HG03432 (cell line): ENCODE measurements around the gene PEAK1.
"Not testable (repeated sequence)": the region's sequence is repeated elsewhere in the genome, so short reads cannot be mapped to it uniquely, and the experiment has no call there.

Source experiments
- ATAC-seq: cut with Tn5 transposase; IDR thresholded peaks from one replicate; pipeline ENCODE4 v1.9.1; 2021; ENCODE audit warnings: mild to moderate bottlenecking, moderate library complexity; ENCODE audit not compliant: unreplicated experiment

PEAK1 gene

DNA sequence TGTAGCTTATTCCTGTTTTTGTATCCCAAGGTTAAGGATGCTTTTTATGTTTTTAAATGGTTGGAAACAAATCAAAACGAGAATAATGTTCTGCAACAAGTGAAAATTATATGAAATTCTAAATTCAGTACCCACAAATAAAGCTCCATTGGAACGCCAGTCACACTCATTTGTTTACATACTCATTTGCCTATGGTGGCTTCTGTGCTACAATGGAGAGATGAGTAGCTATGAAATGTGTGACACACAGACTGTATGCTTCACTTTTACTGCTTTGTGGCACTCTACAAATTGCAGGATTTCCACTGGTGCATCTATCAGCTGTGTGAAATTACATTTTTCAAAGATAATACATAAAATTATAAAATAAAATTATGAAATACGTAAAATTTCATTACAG is 236.8 kb downstream of the PEAK1 start:
- ATAC-seq: no peak

DNA sequence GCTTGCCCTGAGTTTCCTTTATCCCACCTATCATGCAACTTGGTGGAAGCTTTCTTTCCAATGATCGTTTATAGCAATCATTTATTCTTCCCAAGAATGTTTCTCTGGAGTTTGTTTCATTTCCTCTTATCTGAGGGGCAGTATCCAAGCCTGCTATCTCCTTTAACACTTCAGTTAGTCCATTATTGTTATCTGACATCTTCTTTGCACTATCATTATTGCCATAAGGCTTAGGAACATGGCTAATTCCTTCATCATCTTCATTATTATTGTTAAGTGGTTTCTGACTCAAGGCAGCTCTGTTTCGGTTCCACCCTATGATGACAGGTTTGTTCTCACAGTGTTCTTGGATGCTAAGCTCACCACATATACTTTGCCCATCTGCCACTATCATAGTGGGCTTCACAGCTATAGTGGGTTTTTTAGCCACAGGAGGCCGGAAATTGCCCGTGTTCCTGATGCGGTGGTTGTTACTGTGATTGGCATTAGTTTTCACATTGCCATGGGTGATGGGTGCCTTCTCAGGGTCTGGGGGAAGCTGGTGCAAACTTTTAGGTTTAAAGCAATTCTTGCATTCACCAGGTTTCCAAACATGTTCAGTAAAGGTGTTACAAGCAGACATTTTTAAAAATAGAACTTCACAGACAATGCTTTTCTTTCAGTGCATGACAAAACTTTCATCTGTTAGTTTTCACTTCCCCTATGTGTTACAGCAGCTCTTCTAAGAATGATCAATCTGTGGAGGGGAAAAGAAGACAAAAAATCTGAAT is 238.4 kb downstream of the PEAK1 start:
- peak; percentile 54 for ATAC-seq

DNA sequence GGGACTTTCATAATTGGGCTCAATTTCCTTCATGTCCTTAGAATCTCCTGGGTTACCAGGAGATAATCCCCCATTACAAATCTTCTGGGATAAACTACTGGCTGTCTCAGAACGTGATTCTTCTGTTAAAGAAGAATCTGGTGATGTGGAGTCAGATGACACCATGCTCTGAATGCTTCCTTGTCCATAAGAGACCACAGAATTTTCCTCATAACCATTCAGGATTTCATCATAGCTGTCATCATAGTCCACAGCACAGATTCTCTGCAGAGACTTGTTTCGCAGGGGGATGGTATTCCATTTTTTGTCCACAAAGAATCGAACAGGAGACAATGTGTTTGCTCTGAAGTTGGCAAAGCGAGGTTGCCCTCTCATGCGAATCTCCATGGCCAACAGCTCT is 239.1 kb downstream of the PEAK1 start:
- ATAC-seq: no peak

DNA sequence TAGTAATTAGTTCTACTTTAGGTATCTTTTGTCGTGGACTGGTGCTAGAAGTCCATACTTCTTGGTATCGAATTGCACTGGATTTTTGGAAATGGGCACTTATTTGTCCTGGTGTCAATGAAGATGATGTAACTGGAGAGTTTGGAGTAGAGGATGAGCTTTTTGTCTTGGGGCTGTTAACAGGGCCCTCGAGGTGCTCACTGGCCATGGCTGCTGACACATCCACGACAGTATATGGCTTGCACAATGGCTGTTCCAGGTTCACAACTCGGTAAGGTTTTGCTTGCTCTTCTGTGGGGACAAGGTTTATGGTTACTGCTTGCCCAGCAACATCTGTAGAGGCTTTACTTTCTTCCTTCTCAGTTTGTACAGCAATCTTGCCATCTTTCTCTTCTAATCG is 239.6 kb downstream of the PEAK1 start:
- ATAC-seq: no peak

DNA sequence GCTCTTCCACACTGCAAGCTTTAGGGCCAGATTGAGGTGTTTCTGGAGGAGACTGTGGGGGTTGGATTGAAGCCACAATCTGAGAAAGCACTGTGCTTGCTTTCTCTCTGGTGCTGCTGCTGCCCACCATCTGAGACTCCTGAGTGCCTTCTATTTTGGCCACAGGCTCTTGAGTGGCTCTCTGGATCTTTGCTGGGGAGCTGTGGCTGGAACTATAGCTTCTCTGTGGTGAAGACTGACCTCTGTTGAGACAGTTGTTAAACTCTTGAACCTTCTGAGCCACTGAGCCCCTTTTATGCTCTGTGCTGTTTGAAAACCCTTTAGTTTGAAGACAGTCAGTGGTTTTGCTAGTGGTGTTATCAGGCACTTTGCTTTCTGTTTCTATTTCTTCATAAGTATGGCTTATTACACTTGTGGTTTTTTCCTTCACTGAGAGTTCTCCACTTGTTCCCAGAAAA is 240.3 kb downstream of the PEAK1 start:
- ATAC-seq: peak; percentile 60

DNA sequence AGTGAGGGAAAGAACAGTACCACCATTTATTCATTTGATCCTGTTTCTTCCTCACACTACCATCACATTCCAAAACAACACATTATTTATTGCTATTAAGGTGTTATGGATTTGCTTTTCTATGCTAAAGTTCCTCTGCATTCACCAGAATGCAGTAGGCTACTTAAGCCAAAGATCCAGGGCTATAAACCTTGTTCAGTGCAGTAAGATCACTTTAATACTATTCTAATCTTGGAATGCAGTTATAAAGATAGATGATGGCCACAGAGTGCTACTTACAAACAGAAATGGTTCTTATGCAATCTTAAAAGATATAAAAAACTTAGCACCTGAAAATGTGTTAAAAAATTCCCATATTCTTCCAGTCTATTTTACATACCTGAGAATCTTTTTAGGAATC is 241.5 kb downstream of the PEAK1 start:
- ATAC-seq: no peak

DNA sequence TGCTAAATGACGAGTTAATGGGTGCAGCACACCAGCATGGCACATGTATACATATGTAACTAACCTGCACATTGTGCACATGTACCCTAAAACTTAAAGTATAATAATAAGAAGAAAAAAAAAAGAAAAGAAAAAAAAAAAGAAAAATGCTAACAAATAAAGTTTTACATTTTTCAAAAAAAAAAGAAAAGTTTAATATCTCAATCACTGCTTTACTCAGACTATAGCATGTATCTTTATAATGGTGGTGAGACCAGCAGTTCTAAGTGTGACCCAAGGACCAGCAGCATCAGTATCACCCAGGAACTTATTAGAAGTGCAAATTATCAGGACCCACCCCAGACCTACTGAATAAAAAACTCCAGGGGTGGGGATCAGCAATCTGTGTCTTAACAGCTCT is 243.8 kb downstream of the PEAK1 start:
- not testable (repeated sequence) for ATAC-seq

DNA sequence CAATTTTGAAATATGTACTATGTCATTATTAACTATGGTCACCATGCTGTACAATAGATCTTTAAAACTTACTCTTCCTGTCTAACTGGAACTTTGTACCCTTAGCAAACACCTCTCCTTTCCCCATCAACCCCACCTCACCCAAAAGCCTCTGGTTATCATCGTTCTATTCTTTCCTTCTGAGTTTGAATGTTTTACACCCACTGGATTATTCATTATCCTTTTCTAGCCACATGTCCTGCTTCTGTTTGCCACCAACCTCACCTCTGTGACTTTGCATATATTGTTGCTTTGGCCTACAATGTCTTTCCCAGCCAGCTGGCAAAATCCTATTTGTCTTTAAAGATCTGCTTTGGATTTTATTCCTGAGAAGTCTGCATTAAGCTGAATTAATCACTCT is 246.4 kb downstream of the PEAK1 start:
- ATAC-seq: no peak

DNA sequence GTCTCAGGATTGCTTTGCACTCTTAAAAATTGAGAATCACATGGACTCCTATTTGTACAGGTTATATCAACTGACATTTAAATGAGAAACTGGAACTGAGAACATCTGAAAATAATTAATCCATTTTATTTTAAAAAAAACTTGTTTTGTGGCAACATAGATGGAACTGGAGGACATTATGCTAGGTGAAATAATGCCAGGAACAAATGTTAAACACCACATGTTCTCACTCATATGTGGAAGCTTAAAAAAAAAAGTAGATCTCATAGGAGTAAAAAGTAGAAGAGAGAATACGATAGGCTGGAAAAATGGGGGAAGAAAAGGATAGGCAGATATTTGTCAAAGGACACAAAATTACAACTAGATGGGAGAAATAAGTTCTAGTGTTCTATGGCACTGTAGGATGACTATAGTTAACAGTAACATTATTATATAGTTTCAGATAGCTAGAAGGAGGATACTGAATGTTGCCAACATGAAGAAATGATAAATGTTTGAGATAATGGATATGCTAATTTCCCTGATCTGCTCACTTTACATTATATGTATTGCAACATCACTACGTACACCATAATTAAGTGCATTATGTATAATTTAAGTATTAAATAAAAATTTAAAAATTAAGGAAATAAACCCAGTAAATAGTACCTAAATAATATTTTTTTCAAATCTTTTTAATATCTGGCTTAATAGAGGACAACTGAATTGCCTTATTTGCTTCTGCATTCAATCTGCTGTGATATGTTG is 248.5 kb downstream of the PEAK1 start:
- ATAC-seq: no peak

DNA sequence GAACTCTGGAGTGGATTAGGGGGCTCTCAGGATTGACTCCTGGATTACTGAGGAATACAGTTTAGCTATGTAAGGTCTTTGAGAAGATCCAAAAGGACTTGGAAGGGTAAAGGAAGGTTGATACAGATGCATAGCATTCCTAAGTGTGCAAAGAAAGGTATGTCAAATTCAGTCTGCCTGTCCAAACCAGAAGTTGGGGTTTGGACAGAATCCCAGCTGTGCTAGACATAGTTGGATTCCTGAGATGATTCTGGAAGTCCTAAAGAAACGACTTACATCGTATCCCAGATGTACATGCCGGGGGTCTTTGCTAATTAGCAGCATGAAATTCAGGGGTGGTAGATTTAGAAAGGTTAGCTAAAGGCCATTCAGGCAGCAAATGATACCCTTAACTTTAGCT is 251.3 kb downstream of the PEAK1 start:
- no peak for ATAC-seq

DNA sequence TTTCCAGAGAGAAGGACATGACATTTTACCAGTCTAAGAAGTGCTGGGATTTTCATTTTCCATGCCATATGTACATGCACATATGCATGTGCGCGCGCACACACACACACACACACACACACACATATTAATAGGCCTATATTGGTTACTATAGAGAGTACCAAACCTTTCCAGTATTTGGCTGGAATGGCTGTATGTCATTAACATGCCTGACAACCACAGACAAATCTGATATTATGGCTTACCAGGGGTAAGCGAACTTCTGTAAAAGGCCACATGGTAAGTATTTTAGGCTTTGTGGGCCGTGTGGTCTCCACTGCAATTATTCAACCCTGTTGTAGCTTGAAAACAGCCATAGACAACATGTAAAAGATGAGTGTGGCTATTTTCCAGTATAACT is 251.8 kb downstream of the PEAK1 start:
- no peak for ATAC-seq

DNA sequence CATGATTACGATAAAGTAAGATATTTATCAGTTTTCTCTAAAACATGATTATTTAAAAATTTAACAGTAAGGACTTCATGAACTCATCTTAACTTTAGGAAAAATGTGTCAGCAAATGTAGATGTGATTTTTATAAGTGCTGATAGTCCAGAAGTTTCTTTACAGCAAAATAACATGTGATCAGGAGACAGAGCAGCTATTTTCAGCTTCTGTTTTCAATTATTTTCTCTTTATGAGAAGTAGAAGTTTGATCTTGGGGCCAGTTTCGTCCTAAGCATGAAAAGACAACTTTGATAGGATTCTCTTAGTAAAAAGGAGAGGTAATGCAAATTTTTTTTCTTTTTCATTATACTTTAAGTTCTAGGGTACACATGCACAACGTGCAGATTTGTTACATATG is 252.5 kb downstream of the PEAK1 start:
- ATAC-seq: no peak

DNA sequence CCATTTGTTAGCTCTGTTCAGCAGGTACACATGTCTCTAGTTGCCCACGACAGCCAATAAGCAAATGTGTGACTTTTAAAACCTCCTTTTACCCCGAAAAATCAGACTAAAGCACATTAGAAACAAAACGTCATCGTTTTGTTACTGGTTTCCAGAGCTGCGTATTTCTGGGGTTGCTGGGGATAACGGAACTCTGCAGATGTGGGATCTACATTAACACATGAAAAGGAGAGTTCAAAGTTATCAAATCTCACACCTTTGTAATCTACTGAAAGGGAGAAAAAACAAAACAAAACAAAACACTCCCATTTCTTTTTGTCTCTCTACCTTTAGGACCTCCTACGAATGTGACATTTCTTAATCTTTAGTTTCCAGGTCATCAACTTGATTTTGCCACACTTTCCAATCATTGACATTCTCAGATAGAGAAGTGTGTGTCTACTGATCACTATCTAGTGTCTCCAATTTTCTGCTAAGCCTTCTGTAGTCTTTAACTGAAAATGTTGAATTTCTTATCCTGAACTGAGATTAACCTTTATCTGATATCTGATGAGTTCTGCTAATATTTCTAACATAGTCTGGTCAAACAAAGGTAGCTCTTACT is 256.0 kb downstream of the PEAK1 start:
- ATAC-seq: no peak

DNA sequence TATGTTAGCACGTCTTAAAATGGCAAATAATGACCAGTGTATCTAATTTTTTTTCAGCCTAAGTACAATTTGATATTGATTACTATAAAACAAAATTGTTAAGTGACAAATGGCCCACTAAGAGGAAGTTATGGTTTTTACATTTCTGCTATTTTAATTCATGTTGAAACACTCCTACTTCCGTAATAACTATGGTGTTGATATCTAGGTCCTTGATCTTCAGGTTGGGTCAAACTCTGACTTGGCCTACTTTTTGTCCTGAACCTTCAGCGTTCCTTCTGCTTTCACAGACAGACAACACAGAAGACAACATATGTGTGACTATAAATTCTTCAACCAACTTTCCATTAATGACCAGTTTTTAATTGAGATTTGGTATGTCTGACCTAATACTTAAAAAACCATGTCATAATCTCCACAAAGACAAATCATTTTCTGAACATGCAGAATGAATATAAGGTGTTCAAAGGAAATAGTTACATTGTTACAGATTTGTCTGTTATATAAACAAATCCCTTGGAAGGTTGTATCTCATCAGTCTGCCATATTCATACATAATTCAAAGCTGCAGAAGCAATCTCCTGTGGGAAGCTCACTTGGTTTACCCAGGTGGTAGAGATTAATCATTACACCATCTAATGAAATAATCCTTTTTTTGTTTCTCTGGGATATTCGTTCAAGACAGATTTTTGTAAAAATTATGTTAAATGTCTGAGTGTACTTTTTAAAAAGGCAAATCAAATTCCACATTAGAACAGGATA is 256.9 kb downstream of the PEAK1 start:
- no peak for ATAC-seq

DNA sequence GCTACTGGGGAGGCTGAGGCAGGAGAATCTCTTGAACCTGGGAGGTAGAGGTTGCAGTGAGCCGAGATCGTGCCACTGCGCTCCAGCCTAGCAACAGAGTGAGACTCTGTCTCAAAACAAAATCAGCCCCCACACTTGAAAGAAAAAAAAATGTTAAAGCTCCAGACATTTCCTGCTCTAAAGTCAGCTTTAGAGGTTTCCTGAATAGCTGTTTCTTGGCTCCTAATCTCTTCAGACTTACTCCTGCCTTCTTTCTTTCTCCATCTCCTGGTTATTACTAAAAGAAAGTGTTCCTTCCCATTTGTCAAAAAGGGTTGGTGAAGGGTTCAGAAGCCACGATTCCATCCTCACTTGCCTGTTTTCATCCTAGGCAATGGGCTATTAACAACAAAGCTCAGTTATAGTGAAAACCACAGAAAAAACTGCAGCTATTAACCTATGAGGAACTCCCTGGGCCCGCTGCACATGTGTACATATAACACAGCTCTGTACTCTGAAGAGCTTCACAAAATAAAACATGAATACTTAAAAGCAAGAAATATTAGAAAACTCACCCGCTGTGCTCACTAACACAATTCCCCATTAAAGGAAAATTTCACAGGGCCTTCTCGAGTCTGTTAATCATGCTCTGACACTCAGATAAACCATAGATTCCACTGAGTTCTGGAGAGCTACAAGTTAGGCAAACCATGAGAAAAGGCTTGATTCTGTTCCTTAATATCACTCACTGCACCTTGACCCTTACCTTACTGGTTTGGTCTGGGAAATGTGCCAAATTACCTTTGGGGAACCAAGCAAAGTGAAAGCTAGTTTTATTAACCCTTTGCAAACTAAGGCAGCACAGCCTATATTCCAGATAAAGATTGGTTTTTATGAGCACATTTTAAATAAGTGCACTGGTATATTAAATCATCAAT is 259.1 kb downstream of the PEAK1 start:
- no peak for ATAC-seq

DNA sequence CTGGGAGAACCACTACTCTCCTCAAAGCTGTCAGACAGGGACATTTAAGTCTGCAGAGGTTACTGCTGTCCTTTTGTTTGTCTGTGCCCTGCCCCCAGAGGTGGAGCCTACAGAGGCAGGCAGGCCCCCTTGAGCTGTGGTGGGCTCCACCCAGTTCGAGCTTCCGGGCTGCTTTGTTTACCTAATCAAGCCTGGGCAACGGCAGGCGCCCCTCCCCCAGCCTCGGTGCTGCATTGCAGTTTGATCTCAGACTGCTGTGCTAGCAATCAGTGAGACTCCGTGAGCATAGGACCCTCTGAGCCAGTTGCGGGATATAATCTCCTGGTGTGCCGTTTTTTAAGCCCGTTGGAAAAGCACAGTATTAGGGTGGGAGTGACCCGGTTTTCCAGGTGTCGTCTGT is 263.9 kb downstream of the PEAK1 start:
- not testable (repeated sequence) for ATAC-seq

DNA sequence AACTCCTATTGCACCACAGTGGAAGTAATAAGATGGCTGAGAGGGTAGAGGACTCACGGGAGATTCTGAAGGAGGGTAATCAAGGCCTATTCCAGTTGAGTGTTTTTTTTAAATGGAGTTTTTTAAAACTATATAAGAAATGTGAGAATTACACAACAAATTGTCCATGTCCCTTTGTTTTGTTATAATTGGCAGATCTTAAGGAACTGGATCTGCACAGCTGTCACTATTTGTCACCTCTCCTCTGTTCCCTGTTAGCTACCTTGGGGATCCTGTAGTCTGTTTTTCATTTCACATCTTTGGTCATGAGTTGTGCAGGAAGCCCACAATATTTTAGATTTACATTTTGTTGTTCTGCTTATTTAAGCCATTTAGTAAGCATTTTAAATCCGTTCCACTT is 271.7 kb downstream of the PEAK1 start:
- no peak for ATAC-seq

DNA sequence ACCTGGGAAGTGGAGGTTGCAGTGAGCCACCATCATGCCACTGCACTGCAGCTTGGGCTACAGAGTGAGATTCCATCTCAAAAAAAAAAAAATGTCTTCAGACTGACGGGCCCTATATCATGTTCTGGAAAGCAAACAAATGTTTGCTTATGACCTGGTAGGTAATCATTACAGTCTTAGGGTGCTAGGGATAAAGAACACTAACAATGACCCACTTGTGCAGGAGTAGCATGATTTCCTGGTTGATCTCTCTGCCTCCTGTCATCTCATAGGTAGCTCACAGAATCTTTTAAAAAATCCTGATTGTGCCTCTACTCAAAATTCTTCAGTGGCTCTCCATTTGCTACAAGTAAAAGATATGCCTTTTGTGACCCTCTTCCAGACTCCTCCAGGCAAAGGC is 274.5 kb downstream of the PEAK1 start:
- no peak for ATAC-seq

DNA sequence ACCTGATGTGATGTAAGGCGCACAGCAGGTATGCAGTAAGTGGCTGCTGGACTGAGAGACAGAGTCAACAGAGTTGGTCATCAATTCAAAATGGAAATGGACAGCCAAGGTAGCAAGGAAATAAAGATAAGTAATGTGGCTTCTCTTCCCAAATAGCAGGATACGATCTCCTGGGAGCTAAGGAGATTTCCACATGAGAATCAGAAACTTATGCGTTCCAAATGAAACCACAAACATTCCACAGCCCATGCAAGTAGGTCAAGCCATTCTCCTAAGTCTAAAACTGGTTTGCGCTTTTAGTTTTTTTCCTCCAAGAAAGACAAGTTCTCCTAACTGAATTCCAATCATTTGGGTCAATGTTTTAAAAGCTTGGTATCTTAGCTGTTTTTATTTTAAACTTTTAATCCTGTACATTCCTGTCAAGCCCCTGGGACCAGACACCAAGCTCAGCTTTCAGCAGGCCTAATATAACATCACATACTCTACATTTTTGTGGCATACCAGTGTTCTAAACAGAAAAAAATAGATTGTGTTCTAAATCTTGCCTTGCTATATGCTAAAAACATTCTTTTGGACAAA is 275.3 kb downstream of the PEAK1 start:
- ATAC-seq: no peak

DNA sequence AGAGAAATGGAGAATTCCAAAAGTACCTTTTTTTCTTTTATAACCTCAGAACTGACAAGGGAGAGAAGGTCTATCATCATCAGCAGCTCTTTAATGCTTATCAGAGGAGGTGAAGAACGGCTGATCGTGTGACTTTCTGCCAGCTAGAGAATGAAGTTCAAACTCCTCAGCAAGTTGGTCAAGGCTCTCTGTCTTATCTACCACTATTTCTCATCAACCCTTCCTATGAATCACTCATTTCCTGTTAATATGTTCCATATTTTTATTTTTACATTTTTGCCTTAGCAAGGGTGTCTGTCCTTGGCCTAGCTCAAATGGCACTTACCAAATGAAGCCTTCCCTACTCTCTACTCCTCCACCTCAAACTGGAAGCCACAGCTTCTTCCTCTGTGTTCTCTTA is 275.9 kb downstream of the PEAK1 start:
- no peak for ATAC-seq
